Spleen (tissue), 7 donors: ENCODE results near the gene REC114.

Source experiments
- CTCF ChIP-seq, 11 experiments: fragments of 200-600 bp in 7 of 11; fragments of 450-650 bp in 4 of 11; sonication (generic) in 4 of 11; IDR thresholded peaks in 8 of 11; conservative IDR thresholded peaks in 3 of 11; 1 replicate in 7 of 11; 2 replicates in 4 of 11; pipeline versions ENCODE4 v1.4.0 to v1.8.0; 2016 to 2021; ENCODE audit warnings: antibody characterized with exemption in 11 of 11, inconsistent platforms in 4 of 11, mild to moderate bottlenecking in 1 of 11
- POLR2A ChIP-seq, 3 donors: fragments of 450-650 bp; IDR thresholded peaks; one replicate each; pipeline ENCODE4 v1.5.1; 2017; ENCODE audit warnings: antibody characterized with exemption in 3 of 3, mild to moderate bottlenecking in 1 of 3
- donor health status: DM: no; HTN: no; CAD: no; lungs with moderate emphysema.
- donor health status: DM: no; HTN: no; CAD: no.
- donor health status: DM: no; HTN: no; CAD: no.

- TF ChIP-seq CTCF (IDR thresholded peaks at IDR 0.05 in 8 of 11, conservative IDR thresholded peaks at IDR 0.05 in 3 of 11) (no peak), POLR2A (IDR thresholded peaks at IDR 0.05) (no peak)
Observed at GRCh38 chr15:73597036-73597638, 154.2 kb downstream of the REC114 start.
